Measurements from ENCODE around the gene GGNBP2. TPM values are rescaled to one million over a fixed set of nuclear protein-coding genes. Genes with fewer than 3 reads are reported as not detected.

Gene GGNBP2
- total RNA-seq, 2 experiments from 2014 or later: 96.5 to 113 TPM

DNA sequence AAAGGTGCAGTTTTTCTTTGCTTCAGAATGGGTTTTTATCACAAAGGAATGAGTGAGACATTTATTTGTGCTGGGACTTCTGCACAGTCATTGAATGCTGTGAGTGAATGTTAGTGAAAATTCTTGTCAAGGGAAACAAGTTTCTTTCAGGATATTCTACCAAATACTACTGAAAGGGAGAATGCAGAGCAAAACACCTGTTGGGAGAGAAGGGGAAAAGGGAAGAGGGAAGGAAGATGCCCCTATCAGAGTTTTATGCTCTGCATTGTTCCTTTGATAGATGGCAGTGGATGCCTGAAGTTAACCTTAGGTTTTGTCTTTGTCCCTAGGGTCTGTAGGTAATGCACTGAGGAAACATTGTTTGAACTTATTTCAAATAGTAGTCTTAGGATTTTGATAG, 3.1 kb downstream of the GGNBP2 start:
- peaks cover 41% of the 10 kb centered on the region for H3K36me3 Mint-ChIP-seq

DNA sequence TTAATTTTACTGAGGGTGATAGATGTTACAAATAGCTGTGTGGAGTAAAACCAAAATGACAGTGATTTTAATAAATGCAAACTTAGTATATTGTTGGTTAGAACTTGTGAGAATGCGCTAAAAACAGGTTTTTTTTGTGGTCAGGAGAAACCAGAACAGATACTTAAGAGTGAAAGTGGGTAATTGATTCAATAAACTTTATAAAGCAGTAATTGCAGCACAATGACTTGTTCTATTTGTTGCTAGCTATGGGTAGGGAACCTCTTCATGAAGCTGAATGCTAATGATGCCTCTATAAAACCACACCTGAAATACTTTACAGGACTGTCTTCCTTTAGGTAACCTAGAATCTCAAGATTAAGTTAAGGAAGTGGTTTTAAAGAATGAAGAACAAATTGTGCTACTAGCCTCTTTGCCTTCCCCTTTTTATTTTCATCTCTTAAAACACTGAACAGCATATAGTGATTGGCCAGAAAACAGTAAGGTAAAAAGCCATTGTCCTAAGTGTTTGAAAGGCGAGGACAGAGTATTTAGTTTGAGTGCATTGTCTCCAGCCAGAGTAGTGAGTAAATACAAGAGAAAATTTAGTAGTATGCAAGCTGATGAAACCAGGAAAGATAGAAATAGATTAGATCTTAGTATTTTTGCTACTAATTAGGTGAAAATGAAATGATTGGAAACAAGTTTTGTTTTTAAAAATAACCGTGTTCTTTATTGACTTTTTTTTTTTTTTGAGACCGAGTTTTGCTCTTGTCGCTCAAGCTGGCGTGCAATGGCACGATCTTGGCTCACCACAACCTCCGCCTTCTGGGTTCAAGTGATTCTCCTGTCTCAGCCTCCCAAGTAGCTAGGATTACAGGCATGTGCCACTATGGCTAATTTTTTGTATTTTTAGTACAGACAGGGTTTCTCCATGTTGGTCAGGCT, 6.0 kb downstream of the GGNBP2 start:
- no peak for ATAC-seq
- H3K27ac Mint-ChIP-seq: peak overlapping the region; percentile 58
- no peak overlapping the region for H3K4me3 Mint-ChIP-seq
- peaks cover 52% of the 10 kb centered on the region for H3K4me1 Mint-ChIP-seq
- H3K27me3 Mint-ChIP-seq: no peaks in the 10 kb centered on the region
- H3K9me3 Mint-ChIP-seq (ENCODE audit: low read depth): no peaks in the 10 kb centered on the region
- no peak for DNase-seq
- CTCF ChIA-PET: interaction anchor here (1.1 to 1.6 kb wide), 3 partner anchors 14 to 52 kb away, joined by 3 to 5 read pairs (median 4); no protein-coding TSS in a partner anchor
- H3K36me3 Mint-ChIP-seq: peaks cover 49% of the 10 kb centered on the region

More for the DNA sequence above, 3.1 kb downstream of the GGNBP2 start:
- no peak for DNase-seq
- Mint-ChIP-seq H3K4me1 (peaks cover 45% of the 10 kb centered on the region), H3K27ac (peak overlapping the region; percentile 70), H3K27me3 (no peaks in the 10 kb centered on the region), H3K9me3 (ENCODE audit: low read depth) (no peaks in the 10 kb centered on the region), H3K4me3 (peak overlapping the region; percentile 100)
- CTCF ChIA-PET: interaction anchor here (0.6 kb wide), 1 partner anchor 58 kb away, joined by 3 read pairs; no protein-coding TSS in a partner anchor
- no peak for ATAC-seq

DNA sequence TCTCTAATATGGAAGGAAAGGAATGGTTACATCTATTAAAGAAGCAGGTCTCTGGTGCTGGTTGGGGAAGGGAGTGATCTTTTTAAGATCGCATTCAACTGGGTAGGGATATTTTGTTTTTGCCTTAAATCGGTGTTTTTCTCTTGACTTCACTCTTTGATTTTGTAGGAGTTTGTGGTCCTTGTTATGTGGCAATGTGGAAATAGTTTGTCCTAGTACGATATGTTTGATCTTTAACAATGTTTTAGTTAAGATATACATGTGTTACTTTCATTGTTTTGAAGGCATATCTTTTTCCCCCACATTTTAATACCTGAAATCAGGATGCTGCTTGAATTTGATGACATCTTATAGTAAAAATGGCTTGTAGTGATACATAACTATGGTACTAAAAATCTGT, 8.7 kb downstream of the GGNBP2 start:
- no peak overlapping the region for H3K4me3 Mint-ChIP-seq
- H3K36me3 Mint-ChIP-seq: peaks cover 48% of the 10 kb centered on the region
- no peak overlapping the region for H3K27ac Mint-ChIP-seq
- H3K9me3 Mint-ChIP-seq (ENCODE audit: low read depth): no peaks in the 10 kb centered on the region
- ATAC-seq: no peak
- H3K4me1 Mint-ChIP-seq: peaks cover 41% of the 10 kb centered on the region
- no peak for DNase-seq
- CTCF ChIA-PET: no interaction called here
- H3K27me3 Mint-ChIP-seq: no peaks in the 10 kb centered on the region

DNA sequence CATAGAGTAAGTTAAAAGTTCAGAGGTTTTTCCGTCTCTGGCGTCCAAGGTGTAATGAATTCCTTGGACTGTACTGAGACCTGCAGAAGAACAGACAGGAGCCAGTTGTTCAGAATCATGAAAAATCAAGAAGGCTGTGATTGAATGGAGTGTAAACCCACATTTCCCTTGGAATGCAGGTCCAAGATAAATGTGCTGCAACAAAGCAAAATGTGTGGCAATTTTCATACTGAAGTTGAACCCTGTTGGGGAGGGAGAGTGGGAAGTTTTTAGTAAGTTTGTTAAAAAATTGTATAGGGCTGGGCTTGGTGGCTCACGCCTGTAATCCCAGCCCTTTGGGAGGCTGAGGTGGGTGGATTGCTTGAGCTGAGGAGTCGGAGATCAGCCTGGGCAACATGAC, 21.4 kb downstream of the GGNBP2 start:
- H3K9me3 Mint-ChIP-seq (ENCODE audit: low read depth): no peaks in the 10 kb centered on the region
- H3K27ac Mint-ChIP-seq: no peak overlapping the region
- H3K4me1 Mint-ChIP-seq: peaks cover 11% of the 10 kb centered on the region
- no peak overlapping the region for H3K4me3 Mint-ChIP-seq
- no peaks in the 10 kb centered on the region for H3K27me3 Mint-ChIP-seq
- no peak for ATAC-seq
- no peak for DNase-seq
- H3K36me3 Mint-ChIP-seq: peaks cover 60% of the 10 kb centered on the region
- CTCF ChIA-PET: interaction anchor here (0.6 to 1.3 kb wide), 2 partner anchors 9 to 826 kb away, joined by 3 read pairs; no protein-coding TSS in a partner anchor

DNA sequence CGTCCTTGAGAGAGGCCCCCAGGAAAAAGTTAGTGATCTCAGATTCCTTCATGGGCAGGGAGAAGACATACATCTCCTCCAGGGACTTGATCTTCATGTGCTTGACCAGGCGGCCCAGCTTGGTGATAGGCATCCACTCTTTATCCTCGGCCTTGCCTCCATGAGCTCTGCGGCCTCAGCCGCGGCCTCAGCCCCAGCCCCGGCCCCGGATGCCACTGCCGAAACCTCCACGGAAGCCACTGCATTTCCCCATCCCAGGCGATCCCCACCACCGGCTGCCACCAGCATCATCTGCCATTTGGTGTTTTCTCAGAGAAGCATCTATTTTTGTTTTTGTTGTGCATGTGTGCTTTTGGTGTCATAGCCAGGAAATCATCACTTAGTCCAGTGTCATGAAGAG, 30.3 kb downstream of the GGNBP2 start:
- Mint-ChIP-seq H3K4me1 (peaks cover 4% of the 10 kb centered on the region), H3K9me3 (ENCODE audit: low read depth) (no peaks in the 10 kb centered on the region), H3K36me3 (peaks cover 50% of the 10 kb centered on the region), H3K4me3 (no peak overlapping the region), H3K27ac (no peak overlapping the region), H3K27me3 (no peaks in the 10 kb centered on the region)
- ATAC-seq (no peak), DNase-seq (no peak)
- CTCF ChIA-PET: interaction anchor here (1.0 kb wide), 1 partner anchor 13 kb away, joined by 3 read pairs; no protein-coding TSS in a partner anchor

DNA sequence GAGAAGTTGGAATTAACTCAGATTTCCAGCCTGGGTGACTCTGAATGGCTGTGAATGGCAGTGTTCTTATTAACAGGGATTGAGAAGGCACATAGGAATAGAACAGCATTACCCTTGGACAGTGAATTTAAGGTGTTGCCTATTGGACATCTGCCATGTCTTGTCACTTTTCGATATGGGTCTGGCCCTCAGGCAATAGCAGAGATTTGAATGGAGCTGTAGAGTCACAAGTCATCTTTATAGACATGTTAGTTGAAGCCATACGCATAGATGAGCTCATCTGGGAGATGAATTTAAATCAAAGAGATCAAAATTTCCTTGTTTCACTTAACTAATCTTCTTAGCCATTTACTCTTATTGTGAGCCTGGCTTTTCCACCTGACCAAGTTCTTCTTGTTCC, 32.1 kb downstream of the GGNBP2 start:
- DNase-seq (no peak), ATAC-seq (no peak)
- Mint-ChIP-seq H3K4me1 (peaks cover 4% of the 10 kb centered on the region), H3K27me3 (no peaks in the 10 kb centered on the region), H3K27ac (no peak overlapping the region), H3K36me3 (peaks cover 54% of the 10 kb centered on the region), H3K9me3 (ENCODE audit: low read depth) (no peaks in the 10 kb centered on the region), H3K4me3 (no peak overlapping the region)
- CTCF ChIA-PET: no interaction called here

DNA sequence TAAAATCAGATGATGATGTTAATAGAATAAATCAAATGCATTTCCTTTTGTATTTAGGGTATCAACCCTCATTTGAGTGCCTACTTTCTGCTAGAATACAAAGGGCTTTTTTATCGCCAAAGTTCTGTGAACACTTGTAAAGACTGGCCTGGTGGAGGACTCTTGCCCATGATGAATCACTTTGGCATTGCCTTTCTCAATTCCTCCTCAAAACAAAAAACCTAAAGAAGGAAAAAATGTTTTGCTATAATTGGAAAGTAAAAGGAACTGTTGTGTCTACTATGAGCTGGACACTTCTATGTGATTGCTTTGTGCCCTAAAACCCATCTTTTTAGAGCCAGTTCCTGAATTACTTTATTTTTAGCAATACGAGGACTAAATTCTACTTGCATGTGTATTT, 34.0 kb downstream of the GGNBP2 start:
- Mint-ChIP-seq H3K4me3 (no peak overlapping the region), H3K27me3 (no peaks in the 10 kb centered on the region), H3K27ac (no peak overlapping the region), H3K9me3 (ENCODE audit: low read depth) (no peaks in the 10 kb centered on the region), H3K36me3 (peaks cover 47% of the 10 kb centered on the region), H3K4me1 (peaks cover 2% of the 10 kb centered on the region)
- DNase-seq (no peak), ATAC-seq (no peak)
- CTCF ChIA-PET: interaction anchor here (0.9 kb wide), 1 partner anchor 13 kb away, joined by 3 read pairs; the partner anchor contains the start of gene DHRS11

DNA sequence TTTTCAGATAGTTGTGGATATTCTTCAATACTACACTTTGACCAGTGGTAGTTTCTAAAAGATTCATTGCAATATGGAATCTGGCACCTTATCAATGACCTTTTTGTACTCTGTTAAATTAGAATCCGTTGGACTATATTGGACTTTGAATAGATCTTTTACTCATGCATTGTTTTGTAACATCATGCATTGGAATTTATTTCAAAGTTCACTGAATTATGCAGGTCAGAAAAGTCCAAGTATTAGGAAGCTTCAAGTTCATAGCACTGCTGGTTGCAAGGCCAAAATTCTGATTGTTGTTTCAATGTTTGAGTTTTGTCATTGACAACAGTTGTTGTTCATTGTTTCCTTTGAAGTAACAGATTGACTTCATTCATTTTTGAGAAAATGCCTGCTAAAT, 39.1 kb downstream of the GGNBP2 start:
- no peaks in the 10 kb centered on the region for H3K9me3 Mint-ChIP-seq (ENCODE audit: low read depth)
- no peak overlapping the region for H3K27ac Mint-ChIP-seq
- ATAC-seq: no peak
- H3K27me3 Mint-ChIP-seq: no peaks in the 10 kb centered on the region
- peaks cover 52% of the 10 kb centered on the region for H3K36me3 Mint-ChIP-seq
- H3K4me1 Mint-ChIP-seq: peaks cover 2% of the 10 kb centered on the region
- no peak overlapping the region for H3K4me3 Mint-ChIP-seq
- no peak for DNase-seq
- CTCF ChIA-PET: interaction anchor here (0.5 kb wide), 1 partner anchor 678 kb away, joined by 3 read pairs; no protein-coding TSS in a partner anchor

DNA sequence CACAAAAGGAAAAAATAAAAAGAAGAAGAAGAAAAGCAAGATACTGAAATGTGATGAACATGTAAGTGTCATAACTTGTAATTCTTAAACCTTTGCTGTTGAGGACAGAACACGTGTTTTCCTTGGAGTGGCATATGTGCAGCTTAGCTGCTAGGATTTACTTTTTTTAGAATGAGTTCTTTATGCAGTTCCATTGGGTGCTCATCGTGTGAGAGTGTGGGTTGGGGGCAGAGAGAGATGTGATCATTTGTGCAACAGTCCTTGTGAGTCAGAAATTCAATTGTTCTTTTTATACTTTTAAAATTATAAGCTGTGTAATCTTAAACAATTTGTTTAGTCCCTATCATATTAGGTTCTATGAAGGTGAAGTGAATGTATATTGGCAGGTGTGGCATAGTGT, 41.4 kb downstream of the GGNBP2 start:
- ATAC-seq: no peak

DNA sequence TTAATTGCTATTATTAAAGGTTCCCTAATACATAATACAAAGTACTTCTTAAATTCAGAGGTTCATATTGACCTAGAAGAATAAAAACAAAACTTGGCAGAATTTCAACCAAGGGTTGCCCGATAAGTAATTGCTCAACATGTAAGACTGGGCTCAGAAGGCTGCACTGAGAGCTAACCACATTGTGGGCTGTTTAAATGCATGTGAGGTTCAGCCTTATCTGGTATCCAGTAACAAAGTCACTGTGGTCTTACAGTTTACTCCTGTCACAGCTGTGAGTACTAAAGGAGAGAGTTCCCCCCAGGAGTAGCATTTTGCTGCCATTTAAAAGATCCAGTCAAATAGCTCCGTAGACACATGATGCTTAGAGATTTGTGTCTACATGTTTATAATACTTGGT, 45.4 kb downstream of the GGNBP2 start:
- peak; percentile 63 for DNase-seq
- Mint-ChIP-seq H3K27ac (peak overlapping the region; percentile 58), H3K27me3 (no peaks in the 10 kb centered on the region), H3K36me3 (peaks cover 35% of the 10 kb centered on the region), H3K9me3 (ENCODE audit: low read depth) (no peaks in the 10 kb centered on the region), H3K4me1 (peaks cover 35% of the 10 kb centered on the region), H3K4me3 (no peak overlapping the region)
- ATAC-seq: peak; percentile 20
- CTCF ChIA-PET: interaction anchor here (0.9 to 5.8 kb wide), 3 partner anchors 12 to 165 kb away, joined by 4 to 45 read pairs (median 7); partner anchors contain the start of gene MRM1

More for the DNA sequence above, 41.4 kb downstream of the GGNBP2 start:
- no peak for DNase-seq
- Mint-ChIP-seq H3K27ac (no peak overlapping the region), H3K36me3 (peaks cover 49% of the 10 kb centered on the region), H3K27me3 (no peaks in the 10 kb centered on the region), H3K4me3 (no peak overlapping the region), H3K4me1 (peaks cover 23% of the 10 kb centered on the region), H3K9me3 (ENCODE audit: low read depth) (no peaks in the 10 kb centered on the region)
- CTCF ChIA-PET: interaction anchor here (1.5 kb wide), 1 partner anchor 15 kb away, joined by 3 read pairs; no protein-coding TSS in a partner anchor

DNA sequence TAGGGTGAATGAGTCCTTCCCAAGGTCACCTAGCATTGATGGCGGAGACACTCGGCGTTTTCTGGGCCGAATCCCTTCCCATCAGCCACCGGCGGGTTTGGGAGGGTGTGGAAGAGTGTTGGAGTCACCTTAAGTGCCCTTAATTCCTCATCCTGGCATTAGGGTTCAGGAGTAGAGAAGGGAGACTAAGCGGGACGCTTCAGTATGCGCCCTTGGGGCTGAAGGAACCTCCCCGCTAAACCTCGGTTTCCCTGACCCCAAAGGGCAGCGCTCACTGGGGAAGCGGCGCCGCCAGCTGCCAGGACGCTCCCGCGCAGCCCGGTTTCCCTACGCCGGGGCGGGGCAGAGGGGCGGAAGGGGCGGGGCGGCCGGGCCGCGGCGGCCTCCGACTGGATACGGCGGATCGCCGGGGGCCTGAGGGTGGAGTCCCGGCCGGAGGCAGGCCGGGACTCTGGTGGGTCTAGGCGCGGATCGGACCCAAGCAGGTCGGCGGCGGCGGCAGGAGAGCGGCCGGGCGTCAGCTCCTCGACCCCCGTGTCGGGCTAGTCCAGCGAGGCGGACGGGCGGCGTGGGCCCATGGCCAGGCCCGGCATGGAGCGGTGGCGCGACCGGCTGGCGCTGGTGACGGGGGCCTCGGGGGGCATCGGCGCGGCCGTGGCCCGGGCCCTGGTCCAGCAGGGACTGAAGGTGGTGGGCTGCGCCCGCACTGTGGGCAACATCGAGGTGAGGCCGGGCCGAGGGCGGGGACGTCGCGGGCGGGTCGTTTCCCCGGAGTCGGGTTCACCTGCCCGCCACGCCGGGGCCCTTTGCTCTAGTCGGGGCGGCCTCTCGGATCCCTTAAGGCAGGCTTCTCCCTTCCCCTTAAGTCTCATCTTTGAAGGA, 47.0 kb downstream of the GGNBP2 start, which contains the start of gene DHRS11:
DHRS11 (plus strand) TSS at position 446 of the 882 bp plus-strand sequence; CDS start at position 577, 131 bp downstream.
- peaks cover 35% of the 10 kb centered on the region for H3K4me1 Mint-ChIP-seq
- CTCF ChIA-PET: interaction anchor here (1.6 to 5.8 kb wide), 3 partner anchors 11 to 46 kb away, joined by 3 to 45 read pairs (median 7); partner anchors contain the start of gene MRM1
- peak within 1 kb of the TSS; percentile 63 for H3K4me3 Mint-ChIP-seq
- ATAC-seq (peak; percentile 97), DNase-seq (peak; percentile 84)
- H3K27me3 Mint-ChIP-seq: no peaks in the 10 kb centered on the region
- peaks cover 26% of the 10 kb centered on the region for H3K36me3 Mint-ChIP-seq
- H3K27ac Mint-ChIP-seq: peak within 1 kb of the TSS; percentile 26
- H3K9me3 Mint-ChIP-seq (ENCODE audit: low read depth): no peaks in the 10 kb centered on the region

DNA sequence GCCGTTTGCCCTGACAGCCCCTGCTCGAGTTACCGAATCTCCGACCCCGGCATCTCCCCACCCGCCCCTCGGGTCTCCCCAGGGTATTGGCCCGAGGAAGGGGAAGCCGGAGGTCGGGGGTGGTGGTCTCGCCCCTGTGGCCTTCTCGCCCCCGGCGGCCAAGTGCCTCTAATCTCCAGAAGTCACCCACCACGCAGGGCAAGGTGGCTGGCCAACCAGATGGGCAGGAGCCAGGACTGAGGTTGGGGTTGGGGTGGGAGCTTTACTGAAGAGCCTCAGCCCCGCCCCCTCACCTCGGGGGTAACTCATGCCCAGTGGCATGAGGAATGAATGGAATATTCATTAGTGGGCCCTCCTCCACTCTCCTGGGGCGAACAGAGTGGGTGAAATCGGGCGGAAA, 47.6 kb downstream of the GGNBP2 start:
- DNase-seq (peak; percentile 45), ATAC-seq (no peak)
- CTCF ChIA-PET: interaction anchor here (1.0 to 5.8 kb wide), 3 partner anchors 10 to 35 kb away, joined by 3 to 45 read pairs (median 3); partner anchors contain the start of gene MRM1
- H3K9me3 Mint-ChIP-seq (ENCODE audit: low read depth): no peaks in the 10 kb centered on the region
- peaks cover 35% of the 10 kb centered on the region for H3K4me1 Mint-ChIP-seq
- no peak overlapping the region for H3K27ac Mint-ChIP-seq
- H3K4me3 Mint-ChIP-seq: peak overlapping the region; percentile 63
- no peaks in the 10 kb centered on the region for H3K27me3 Mint-ChIP-seq
- peaks cover 21% of the 10 kb centered on the region for H3K36me3 Mint-ChIP-seq

Data from activated CD8-positive, alpha-beta memory T cell treated with anti-CD3 and anti-CD28 coated beads, Interleukin-2, amount 10 ng/mL, durations not matched to agents 7 days and 5 days (primary cell).